Measurements from ENCODE around the gene SEC61B. TPM values are rescaled to one million over a fixed set of nuclear protein-coding genes. Genes with fewer than 3 reads are reported as not detected.
"Not testable (repeated sequence)": the region's sequence is repeated elsewhere in the genome, so short reads cannot be mapped to it uniquely, and the experiment has no call there.

Gene SEC61B
- total RNA-seq, 1 donor from 2014 or later, result 203 TPM

DNA sequence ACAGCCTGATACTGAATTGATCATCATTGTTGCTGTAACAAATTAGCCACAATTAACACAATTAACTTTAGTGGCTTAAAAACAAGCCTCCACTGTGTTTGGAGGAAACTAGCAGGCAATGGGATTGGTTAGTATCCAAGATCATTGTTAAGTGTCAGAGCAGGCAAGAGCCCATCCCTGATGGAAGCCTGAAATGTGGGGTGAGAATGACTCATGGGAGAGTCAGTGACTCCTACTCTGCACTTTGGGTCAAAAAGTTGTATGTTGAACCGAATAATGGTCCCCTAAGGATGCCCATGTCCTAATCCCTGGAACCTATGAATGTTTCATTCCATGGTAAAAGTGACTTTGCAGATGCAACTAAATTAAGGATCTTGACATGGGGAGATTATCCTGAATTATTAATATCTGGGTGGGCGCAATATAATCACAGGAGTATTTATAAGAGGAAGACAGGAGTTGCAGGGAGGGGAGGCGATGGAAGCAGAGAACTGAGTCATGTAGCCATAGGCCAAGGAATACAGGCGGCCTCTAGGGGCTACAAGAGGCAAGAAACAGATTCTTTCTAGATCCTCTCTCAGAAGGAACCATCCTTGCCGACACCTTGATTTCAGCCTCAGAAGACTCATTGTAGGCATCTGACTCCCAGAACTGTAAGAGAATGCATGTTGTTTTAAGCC lies 29.2 kb upstream of the SEC61B start:
- DNase-seq (ENCODE audit: low spot score), result no peak
- Mint-ChIP-seq H3K4me3 (ENCODE audit: unreplicated experiment) (no peak overlapping the region), H3K36me3 (ENCODE audit: low read depth, unreplicated experiment) (no peaks in the 10 kb centered on the region), H3K4me1 (ENCODE audit: unreplicated experiment) (peaks cover 3% of the 10 kb centered on the region), H3K27ac (ENCODE audit: unreplicated experiment) (no peak overlapping the region), H3K9me3 (ENCODE audit: unreplicated experiment) (no peaks in the 10 kb centered on the region), H3K27me3 (ENCODE audit: unreplicated experiment) (no peaks in the 10 kb centered on the region)
- TF ChIP-seq, protein P1, sequence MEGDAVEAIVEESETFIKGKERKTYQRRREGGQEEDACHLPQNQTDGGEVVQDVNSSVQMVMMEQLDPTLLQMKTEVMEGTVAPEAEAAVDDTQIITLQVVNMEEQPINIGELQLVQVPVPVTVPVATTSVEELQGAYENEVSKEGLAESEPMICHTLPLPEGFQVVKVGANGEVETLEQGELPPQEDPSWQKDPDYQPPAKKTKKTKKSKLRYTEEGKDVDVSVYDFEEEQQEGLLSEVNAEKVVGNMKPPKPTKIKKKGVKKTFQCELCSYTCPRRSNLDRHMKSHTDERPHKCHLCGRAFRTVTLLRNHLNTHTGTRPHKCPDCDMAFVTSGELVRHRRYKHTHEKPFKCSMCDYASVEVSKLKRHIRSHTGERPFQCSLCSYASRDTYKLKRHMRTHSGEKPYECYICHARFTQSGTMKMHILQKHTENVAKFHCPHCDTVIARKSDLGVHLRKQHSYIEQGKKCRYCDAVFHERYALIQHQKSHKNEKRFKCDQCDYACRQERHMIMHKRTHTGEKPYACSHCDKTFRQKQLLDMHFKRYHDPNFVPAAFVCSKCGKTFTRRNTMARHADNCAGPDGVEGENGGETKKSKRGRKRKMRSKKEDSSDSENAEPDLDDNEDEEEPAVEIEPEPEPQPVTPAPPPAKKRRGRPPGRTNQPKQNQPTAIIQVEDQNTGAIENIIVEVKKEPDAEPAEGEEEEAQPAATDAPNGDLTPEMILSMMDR (IDR thresholded peaks at IDR 0.05; ENCODE audit: unreplicated experiment), result no peak

DNA sequence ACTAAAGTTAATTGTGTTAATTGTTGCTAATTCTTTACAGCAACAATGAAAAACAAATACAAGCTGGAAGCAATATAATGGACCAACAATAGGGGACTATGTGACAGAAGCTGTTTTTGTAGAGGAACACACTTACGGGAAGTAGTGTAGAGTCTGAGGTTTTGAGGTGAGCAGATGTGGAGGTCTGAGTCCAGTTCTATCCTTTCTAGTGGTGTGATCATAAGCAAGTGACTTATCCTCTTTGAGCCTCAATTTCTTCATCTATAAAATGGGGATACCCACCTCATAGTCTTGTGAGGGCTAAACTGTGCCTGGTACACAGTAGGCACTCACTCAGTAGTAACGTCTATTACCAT lies 28.6 kb upstream of the SEC61B start:
- no peak overlapping the region for H3K4me3 Mint-ChIP-seq (ENCODE audit: unreplicated experiment)
- no peak overlapping the region for H3K27ac Mint-ChIP-seq (ENCODE audit: unreplicated experiment)
- no peaks in the 10 kb centered on the region for H3K36me3 Mint-ChIP-seq (ENCODE audit: low read depth, unreplicated experiment)
- no peaks in the 10 kb centered on the region for H3K9me3 Mint-ChIP-seq (ENCODE audit: unreplicated experiment)
- DNase-seq (ENCODE audit: low spot score), result no peak
- H3K27me3 Mint-ChIP-seq (ENCODE audit: unreplicated experiment), result no peaks in the 10 kb centered on the region
- TF ChIP-seq, protein P1 (IDR thresholded peaks at IDR 0.05; ENCODE audit: unreplicated experiment), result no peak
- peaks cover 3% of the 10 kb centered on the region for H3K4me1 Mint-ChIP-seq (ENCODE audit: unreplicated experiment)

DNA sequence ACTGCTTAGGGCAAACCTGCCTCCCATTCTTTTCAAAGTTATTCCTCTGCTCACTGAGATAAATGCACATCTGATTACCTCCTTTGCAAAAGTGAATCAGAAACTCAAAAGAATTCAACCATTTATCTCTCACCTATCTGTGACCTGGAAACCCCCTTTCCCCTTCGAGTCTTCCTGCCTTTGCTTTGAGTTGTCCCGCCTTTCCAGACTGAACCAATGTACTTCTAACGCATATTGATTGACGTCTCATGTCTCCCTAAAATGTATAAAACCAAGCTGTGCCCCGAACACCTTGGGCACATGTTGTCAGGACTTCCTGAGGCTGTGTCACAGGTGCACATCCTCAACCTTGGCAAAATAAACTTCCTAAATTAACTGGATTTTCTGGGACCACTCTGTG lies 25.6 kb upstream of the SEC61B start:
- not testable (repeated sequence) for H3K36me3 Mint-ChIP-seq (ENCODE audit: low read depth, unreplicated experiment)

DNA sequence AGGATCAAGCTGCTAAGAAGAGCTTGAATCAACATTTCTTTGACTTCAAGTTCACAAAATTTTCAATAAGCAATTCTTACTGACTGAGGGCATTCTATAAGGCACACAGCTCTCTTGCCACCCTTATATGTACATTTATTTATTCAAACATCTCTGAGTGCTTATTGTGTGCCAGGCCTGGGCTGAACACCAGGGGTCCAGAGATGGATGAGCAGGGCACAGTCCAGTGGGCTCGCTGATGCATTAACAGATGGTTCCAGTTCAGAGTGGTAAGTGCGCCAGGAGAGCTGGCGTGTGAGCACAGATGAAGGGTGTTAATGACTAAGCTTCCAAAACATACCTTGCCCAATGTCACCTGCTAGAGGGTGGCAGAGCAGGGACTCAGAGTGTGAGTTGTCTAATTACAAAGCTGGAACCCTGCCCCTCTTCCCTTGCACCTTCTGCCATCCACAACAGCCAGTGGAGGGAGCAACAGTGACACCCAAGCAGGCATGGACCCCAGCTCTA lies 24.9 kb upstream of the SEC61B start:
- no peak for DNase-seq (ENCODE audit: low spot score)
- H3K27ac Mint-ChIP-seq (ENCODE audit: unreplicated experiment), result no peak overlapping the region
- TF ChIP-seq, protein P1 (IDR thresholded peaks at IDR 0.05; ENCODE audit: unreplicated experiment), result no peak
- H3K4me1 Mint-ChIP-seq (ENCODE audit: unreplicated experiment), result peaks cover 15% of the 10 kb centered on the region
- H3K9me3 Mint-ChIP-seq (ENCODE audit: unreplicated experiment), result no peaks in the 10 kb centered on the region
- no peaks in the 10 kb centered on the region for H3K27me3 Mint-ChIP-seq (ENCODE audit: unreplicated experiment)
- H3K4me3 Mint-ChIP-seq (ENCODE audit: unreplicated experiment), result no peak overlapping the region
- no peaks in the 10 kb centered on the region for H3K36me3 Mint-ChIP-seq (ENCODE audit: low read depth, unreplicated experiment)

More for the DNA sequence above, 25.6 kb upstream of the SEC61B start:
- not testable (repeated sequence) for H3K4me3 Mint-ChIP-seq (ENCODE audit: unreplicated experiment); H3K9me3 Mint-ChIP-seq (ENCODE audit: unreplicated experiment); H3K27me3 Mint-ChIP-seq (ENCODE audit: unreplicated experiment); H3K27ac Mint-ChIP-seq (ENCODE audit: unreplicated experiment); DNase-seq (ENCODE audit: low spot score)
- peaks cover 15% of the 10 kb centered on the region for H3K4me1 Mint-ChIP-seq (ENCODE audit: unreplicated experiment)

DNA sequence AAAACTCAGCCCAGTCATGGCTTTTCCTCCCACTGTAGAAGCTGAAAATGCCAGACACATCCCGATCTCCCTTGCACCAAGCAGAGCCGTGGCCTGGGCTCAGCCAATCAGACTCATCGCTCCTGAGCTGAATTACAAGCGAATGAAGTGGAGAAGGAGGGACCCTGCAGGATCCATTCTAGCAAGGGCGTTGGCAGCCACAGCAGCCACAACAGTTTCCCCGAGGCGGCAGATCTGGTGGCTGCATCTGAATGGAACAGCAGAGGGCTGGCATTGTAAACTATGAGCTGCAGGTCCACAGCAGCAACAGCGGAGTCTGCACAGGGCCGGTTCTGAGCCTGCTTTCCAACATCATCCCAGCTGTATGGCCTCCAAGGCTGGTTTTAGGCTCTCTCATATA lies 24.1 kb upstream of the SEC61B start:
- H3K9me3 Mint-ChIP-seq (ENCODE audit: unreplicated experiment), result no peaks in the 10 kb centered on the region
- H3K4me3 Mint-ChIP-seq (ENCODE audit: unreplicated experiment), result no peak overlapping the region
- no peak for DNase-seq (ENCODE audit: low spot score)
- H3K4me1 Mint-ChIP-seq (ENCODE audit: unreplicated experiment), result peaks cover 15% of the 10 kb centered on the region
- no peaks in the 10 kb centered on the region for H3K36me3 Mint-ChIP-seq (ENCODE audit: low read depth, unreplicated experiment)
- no peaks in the 10 kb centered on the region for H3K27me3 Mint-ChIP-seq (ENCODE audit: unreplicated experiment)
- no peak overlapping the region for H3K27ac Mint-ChIP-seq (ENCODE audit: unreplicated experiment)
- TF ChIP-seq, protein P1 (IDR thresholded peaks at IDR 0.05; ENCODE audit: unreplicated experiment), result no peak

Measured in endothelial cell (in vitro differentiated cells).